IPS DF 4.7 (cell line): ENCODE data around the gene CCDC144A.
"Not testable (repeated sequence)": the region's sequence is repeated elsewhere in the genome, so short reads cannot be mapped to it uniquely, and the experiment has no call there.

ENCODE experiments used
- DNase-seq: peaks from one replicate; pipeline ENCODE4 v3.0.0-alpha.2; 2013; ENCODE audit warnings: low spot score; ENCODE audit errors: extremely low read depth

The CCDC144A gene

DNA sequence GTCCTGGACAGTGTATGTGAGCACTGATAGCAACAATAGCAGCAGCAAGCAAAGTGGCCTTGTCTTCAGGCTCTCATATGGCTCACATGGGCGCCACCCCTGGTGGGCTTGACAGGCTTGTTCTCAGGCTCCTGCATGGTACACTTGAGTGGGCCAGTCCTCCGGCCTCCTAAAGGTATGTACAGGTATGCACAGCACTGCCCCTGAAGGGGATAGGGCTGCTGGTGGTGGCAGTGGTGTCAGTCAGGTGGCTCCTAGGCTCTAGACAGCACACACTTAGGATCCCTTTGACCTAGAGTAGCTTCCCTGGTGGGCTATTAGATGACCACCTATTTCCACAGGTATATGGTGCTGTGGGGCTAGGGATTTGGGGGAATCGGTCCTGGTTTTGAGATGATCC is 67.5 kb downstream of the CCDC144A start:
- DNase-seq: not testable (repeated sequence)

DNA sequence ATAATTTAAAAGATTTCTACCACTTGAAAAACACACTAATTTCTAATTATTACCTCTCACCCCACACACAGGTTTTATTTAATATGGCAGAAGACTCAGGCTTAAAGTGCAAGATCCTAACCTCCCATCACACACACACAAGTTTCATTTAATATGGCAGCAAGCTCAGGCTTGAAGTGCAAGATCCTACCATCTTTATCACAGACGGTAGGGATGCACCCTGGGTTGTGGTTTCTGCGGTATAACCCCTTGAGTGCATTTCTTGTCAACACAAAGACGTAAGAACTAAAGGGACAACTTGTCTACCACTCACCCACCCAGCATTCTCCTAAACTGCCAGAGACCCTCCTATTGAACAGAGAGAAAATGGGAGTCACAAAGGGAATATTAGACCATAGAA is 68.1 kb downstream of the CCDC144A start:
- DNase-seq: not testable (repeated sequence)

DNA sequence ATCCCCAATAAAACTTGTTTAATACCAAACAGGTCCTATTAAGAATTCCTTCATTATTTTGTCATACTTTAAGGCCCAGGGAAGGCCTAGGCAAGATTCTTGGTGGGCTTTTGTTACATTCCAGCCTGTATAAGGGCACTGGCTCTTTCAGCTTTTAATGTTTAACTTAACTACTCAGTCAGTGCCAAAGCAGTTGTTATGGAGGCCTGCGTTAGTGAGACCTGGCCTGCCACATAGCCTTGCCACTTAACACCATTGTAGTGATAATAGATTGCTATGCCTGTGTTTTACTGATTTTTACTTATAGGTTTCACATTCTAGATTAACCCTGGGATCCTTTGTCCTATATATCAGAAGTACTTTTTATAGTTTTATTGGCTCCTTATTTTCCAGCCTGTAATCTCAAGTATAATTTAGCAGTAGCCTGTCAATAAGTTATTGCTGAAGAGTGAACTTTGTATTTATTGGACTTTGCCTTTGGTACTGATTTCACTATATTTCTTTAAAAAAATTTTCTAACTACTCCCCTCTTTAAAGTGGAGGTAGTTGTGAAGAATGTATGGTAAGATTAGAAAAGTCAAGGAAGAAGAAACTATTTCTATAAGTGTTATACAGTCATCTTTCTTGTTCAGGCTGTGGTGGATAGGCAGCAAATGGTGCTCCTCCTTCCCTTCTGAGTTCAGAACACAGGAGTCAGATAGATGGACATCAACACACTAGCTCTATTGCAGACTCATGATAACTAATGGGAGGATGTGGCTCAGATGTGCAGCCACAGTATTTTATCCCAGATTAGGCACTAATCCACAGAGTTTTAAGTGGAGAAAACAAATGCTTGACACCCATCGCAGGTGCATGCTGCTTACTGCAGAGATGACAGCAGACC is 78.5 kb downstream of the CCDC144A start:
- DNase-seq: not testable (repeated sequence)

- not testable (repeated sequence) for DNase-seq
Measured at GRCh38 chr17:16772394-16773145, 82.5 kb downstream of the CCDC144A start.

- not testable (repeated sequence) for DNase-seq
Measured at GRCh38 chr17:16773146-16773522, 83.1 kb downstream of the CCDC144A start.

- DNase-seq: not testable (repeated sequence)
Measured at GRCh38 chr17:16787851-16788250, 97.8 kb downstream of the CCDC144A start.

GRCh38 chr17:16788889-16789536 is 99.0 kb downstream of the CCDC144A start:
- DNase-seq: not testable (repeated sequence)

- not testable (repeated sequence) for DNase-seq
Measured at GRCh38 chr17:16789622-16790021, 99.6 kb downstream of the CCDC144A start.

- DNase-seq: not testable (repeated sequence)
Measured at GRCh38 chr17:16790313-16790871, 100.4 kb downstream of the CCDC144A start.

- DNase-seq: not testable (repeated sequence)
Measured at GRCh38 chr17:16794215-16794614, 104.2 kb downstream of the CCDC144A start.

GRCh38 chr17:16795894-16796293 is 105.9 kb downstream of the CCDC144A start:
- DNase-seq: not testable (repeated sequence)

GRCh38 chr17:16804851-16805250 is 114.8 kb downstream of the CCDC144A start:
- not testable (repeated sequence) for DNase-seq

DNA sequence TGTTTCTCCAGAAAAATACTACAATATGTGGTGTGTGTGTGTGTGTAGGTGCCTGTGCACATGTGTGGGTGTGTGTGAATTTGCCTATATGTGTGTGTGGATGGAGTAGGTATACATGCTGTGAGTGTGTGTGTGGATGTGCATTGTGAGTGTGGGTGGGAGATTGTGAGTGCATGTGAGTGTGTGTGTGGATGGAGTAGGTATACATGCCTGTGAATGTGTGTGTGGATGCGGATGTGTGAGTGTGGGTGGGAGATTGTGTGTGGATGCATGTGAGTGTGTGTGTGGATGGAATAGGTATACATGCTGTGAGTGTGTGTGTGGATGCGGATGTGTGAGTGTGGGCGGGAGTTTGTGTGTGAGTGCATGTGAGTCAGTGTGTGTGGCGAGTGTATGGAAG is 116.6 kb downstream of the CCDC144A start:
- DNase-seq: not testable (repeated sequence)

DNA sequence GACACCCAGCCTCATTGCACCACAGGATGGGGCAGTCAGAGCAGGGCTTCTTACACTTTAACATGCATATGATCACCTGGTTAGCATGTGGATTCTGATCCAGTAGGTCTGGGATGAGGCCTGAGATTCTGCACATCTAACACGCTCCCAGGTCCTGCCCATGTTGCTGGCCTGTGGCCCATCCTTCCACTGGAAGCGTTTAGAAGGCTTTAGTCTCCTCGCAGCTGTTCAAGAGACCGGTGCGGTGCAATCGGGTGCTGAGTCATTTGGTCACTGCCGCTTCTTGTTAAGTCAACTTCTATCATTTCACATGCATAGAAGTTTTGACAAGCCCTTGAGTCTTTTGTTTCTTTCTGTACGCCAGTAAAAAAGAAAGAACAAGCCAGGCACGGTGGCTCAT is 117.6 kb downstream of the CCDC144A start:
- not testable (repeated sequence) for DNase-seq

DNA sequence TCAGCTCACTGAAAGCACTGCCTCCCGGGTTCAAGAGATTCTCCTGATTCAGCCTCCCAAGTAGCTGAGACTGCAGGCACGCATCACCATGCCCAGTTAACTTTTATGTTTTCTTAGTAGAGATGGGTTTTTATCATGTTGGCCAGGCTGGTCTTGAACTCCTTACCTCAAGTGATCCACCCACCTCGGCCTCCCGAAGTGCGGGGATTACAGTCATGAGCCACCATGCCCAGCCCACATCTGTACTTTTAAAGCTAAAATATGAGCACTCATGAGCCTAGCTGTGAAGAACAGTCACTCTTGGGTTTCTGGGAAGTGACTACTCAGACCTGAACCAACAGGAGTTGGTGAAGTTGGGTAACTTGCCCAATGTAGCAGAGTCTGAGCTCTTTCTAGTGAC is 120.2 kb downstream of the CCDC144A start:
- not testable (repeated sequence) for DNase-seq

DNA sequence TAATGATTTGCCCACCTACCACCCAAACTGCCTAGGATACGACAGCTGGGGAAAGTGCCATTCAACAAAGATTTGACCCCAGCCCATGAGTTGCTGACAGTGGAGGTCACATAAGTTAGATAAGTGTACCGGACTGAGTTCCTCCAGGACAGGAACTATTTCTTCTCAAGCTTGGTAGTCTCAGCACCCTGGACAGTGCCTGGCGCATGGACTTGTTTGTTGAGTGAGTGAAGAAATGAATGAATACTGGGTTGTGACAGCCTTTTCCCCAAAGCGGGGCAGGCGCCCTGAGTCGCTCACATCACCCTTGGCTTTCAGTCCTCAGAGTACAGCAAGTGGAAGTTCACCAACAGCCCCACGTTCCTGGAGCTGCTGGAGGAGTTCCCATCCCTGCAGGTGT is 122.1 kb downstream of the CCDC144A start:
- peak; percentile 16 for DNase-seq

GRCh38 chr17:16814439-16814838 is 124.4 kb downstream of the CCDC144A start:
- DNase-seq: no peak

GRCh38 chr17:16817201-16817600 is 127.2 kb downstream of the CCDC144A start:
- DNase-seq: no peak

DNA sequence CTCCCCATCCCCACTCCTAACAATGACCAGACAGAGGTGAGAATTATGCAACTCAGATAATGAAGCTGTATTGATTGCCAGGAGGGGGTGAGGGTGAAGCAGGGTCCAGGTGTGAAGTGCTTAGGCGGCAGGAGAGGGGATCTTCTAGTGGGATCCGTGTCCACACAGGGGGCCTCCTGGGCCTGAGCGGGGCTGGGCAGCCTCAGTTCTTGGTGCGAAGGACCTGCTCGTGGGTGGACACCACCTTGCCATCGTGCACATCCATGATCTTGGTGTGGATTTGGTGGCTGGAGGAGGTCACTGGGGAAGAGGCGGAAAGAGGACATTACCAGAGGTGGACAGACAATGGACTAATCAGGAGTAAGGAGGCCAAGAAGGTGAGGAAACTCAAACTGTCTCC is 127.9 kb downstream of the CCDC144A start:
- not testable (repeated sequence) for DNase-seq

GRCh38 chr17:16818340-16818739 is 128.3 kb downstream of the CCDC144A start:
- DNase-seq: no peak
